ENCODE measurements around the gene OR2T29. TPM values are rescaled to one million over a fixed set of nuclear protein-coding genes. Genes with fewer than 3 reads are reported as not detected.

Gene OR2T29, protein sequence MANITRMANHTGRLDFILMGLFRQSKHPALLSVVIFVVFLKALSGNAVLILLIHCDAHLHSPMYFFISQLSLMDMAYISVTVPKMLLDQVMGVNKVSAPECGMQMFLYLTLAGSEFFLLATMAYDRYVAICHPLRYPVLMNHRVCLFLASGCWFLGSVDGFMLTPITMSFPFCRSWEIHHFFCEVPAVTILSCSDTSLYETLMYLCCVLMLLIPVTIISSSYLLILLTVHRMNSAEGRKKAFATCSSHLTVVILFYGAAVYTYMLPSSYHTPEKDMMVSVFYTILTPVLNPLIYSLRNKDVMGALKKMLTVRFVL
- total RNA-seq (2022; extraction: Qiagen RNA extraction), result not detected in 5 replicates

GRCh38 chr1:248562672-248563071 is at the start of gene OR2T29:
Gene OR2T29 (minus strand): TSS chr1:248562772. CDS start chr1:248559491, 3,281 bp downstream.

GRCh38 chr1:248597589-248597988 is 35.0 kb upstream of the OR2T29 start, which contains the start of gene OR2T10:
Gene OR2T10 (minus strand): TSS chr1:248597700. CDS start chr1:248593768, 3,932 bp downstream.

DNA sequence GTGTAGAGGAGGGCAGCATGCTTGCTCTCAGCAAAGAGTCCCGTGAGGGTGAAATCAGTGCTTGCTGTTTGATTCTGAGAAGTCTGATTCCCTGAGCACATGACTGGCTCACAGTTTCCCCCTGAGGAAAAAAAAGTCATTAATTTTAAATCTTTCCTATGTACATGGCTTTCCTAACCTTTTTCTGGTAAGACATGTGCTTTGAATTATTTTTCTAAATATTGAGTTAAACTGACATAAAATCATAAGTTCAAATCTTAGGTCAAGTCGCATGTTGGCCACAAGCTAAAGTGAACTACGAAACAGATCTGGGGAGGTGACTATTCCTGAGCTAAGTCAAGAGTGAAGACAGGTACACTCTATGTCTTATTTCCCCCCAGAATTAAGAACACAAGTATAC is 12.1 kb upstream of the OR2T29 start, which contains the start of gene OR2T34:
TSS of gene OR2T34 (minus strand) at position 101 of the 400 bp plus-strand sequence. CDS start at position 101, 0 bp downstream.

GRCh38 chr1:248507773-248508172 is 54.8 kb downstream of the OR2T29 start, which contains the start of gene OR2G6:
Gene OR2G6 (plus strand): TSS chr1:248508073. CDS start chr1:248521647, 13,574 bp downstream.

Other genes starting within 250 kb of the OR2T29 start
- not detected in 5 replicates for gene OR2M7, start 238.2 kb downstream of the OR2T29 start, total RNA-seq (2022; extraction: Qiagen RNA extraction)
- gene OR14C36, start 214.0 kb downstream of the OR2T29 start, total RNA-seq (2022; extraction: Qiagen RNA extraction), result not detected in 5 replicates
- not detected in 5 replicates for gene OR2T4, start 201.1 kb downstream of the OR2T29 start, total RNA-seq (2022; extraction: Qiagen RNA extraction)
- gene OR2T6, start 187.0 kb downstream of the OR2T29 start, total RNA-seq (2022; extraction: Qiagen RNA extraction), result not detected in 5 replicates
- not detected in 5 replicates for gene OR2T1, start 159.7 kb downstream of the OR2T29 start, total RNA-seq (2022; extraction: Qiagen RNA extraction)
- gene OR2T2, start 117.1 kb downstream of the OR2T29 start, total RNA-seq (2022; extraction: Qiagen RNA extraction), result not detected in 5 replicates
- gene OR2T3, start 89.4 kb downstream of the OR2T29 start, total RNA-seq (2022; extraction: Qiagen RNA extraction), result not detected in 5 replicates
- not detected in 5 replicates for gene OR2T5, start 74.2 kb downstream of the OR2T29 start, total RNA-seq (2022; extraction: Qiagen RNA extraction)
- gene OR2G6, start 54.7 kb downstream of the OR2T29 start, total RNA-seq (2022; extraction: Qiagen RNA extraction), result not detected in 5 replicates
- gene OR2T34, start 12.0 kb upstream of the OR2T29 start, total RNA-seq (2022; extraction: Qiagen RNA extraction), result not detected in 5 replicates
- gene OR2T10, start 34.9 kb upstream of the OR2T29 start, total RNA-seq (2022; extraction: Qiagen RNA extraction), result not detected in 5 replicates
- not detected in 5 replicates for gene OR2T11, start 72.3 kb upstream of the OR2T29 start, total RNA-seq (2022; extraction: Qiagen RNA extraction)
- not detected in 5 replicates for gene OR2T35, start 82.5 kb upstream of the OR2T29 start, total RNA-seq (2022; extraction: Qiagen RNA extraction)
- gene OR2T27, start 92.8 kb upstream of the OR2T29 start, total RNA-seq (2022; extraction: Qiagen RNA extraction), result not detected in 5 replicates
- gene OR14I1, start 140.0 kb upstream of the OR2T29 start, total RNA-seq (2022; extraction: Qiagen RNA extraction), result not detected in 5 replicates
- 0.08 to 0.12 TPM (median 0.11 TPM) in 4 of 5 replicates, not detected in the other for gene LYPD8, start 193.0 kb upstream of the OR2T29 start, total RNA-seq (2022; extraction: Qiagen RNA extraction)

Measured in A549 treated with dexamethasone at 1 μM for 4 hours (cell line).